ENCODE results near the gene ZNF431. TPM values are rescaled to one million over a fixed set of nuclear protein-coding genes. Genes with fewer than 3 reads are reported as not detected.
A peak's percentile ranks its signal among the peaks of the same experiment; 100 is the strongest.
"Not testable (repeated sequence)": the region's sequence is repeated elsewhere in the genome, so short reads cannot be mapped to it uniquely, and the experiment has no call there.

Gene ZNF431
- total RNA-seq, 4 donors from 2014 or later, result 6.5 to 12.5 (median 9.9) TPM

DNA sequence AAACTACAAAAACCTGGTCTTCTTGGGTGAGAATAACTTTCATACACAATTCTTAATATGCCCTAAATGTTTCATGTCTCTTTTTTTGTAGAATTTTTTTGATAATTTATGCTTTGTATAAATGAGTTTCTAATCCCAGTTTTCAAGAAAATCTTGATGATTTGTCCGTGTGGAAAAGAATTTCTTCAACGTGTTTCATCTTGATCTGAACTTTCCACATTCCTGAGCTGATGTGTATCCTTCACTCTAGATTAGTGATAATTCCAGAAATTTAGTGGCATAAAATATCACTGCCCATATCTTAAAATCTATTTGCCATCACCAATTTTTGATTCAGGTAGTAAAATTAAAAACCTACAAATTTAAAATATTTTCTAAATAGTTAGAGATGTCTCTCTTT lies 24.6 kb downstream of the ZNF431 start:
- no peak for ATAC-seq
- H3K36me3 ChIP-seq, result peaks cover 0 to 68% of the 10 kb centered on the region in 2 donors
- WGBS, 2 donors (ENCODE audit: low coverage in 1 of 2), result 76 to 85% methylated on average over 2 of the region's 2 CpGs
- H3K4me3 ChIP-seq, result no peak overlapping the region
- H3K27me3 ChIP-seq, result no peaks in the 10 kb centered on the region
- no peak for TF ChIP-seq POLR2AphosphoS5 (IDR thresholded peaks at IDR 0.05)
- TF ChIP-seq CTCF (IDR thresholded peaks at IDR 0.05), result no peak
- TF ChIP-seq EP300 (IDR thresholded peaks at IDR 0.05), result no peak
- no peak for TF ChIP-seq POLR2A (IDR thresholded peaks at IDR 0.05)
- no peak overlapping the region for H3K27ac ChIP-seq
- H3K9me3 ChIP-seq, result no peaks in the 10 kb centered on the region
- H3K4me1 ChIP-seq, result no peaks in the 10 kb centered on the region

DNA sequence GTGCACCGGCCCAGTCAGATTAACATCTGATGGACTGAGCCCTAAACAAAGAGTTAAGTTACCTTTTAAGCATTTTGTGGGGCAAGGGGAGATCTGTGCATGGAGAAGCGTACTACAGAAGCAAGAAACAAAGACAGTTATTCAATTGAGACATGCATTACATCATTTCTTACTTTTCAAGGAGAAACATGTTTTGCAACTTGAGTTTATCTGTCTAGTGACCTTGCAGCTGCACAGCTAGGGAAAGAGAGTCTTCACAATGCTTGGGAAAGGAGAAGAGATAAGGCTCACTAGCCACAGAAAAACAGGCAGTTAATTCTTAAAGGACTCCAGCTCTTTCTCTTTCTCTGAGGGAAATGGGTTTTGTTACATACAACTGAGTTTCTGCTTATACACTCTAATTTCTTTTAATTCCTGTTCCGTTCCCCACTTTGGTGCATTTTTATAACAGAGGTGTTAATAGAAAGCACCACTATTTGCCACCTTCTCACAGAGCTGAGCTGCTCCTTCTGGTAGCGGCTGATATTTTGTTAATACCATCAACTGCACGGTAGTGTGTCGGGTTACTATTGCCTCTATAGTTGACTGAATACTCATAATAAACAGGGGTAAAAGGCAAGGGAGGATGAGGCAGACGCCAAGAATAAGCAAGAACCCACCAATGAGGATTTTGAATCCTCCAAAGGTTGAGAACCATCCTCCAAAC lies 55.9 kb downstream of the ZNF431 start:
- H3K27ac ChIP-seq, result no peak overlapping the region
- no peak for ATAC-seq
- H3K36me3 ChIP-seq, result no peaks in the 10 kb centered on the region
- TF ChIP-seq POLR2AphosphoS5 (IDR thresholded peaks at IDR 0.05) (no peak), POLR2A (IDR thresholded peaks at IDR 0.05) (no peak), EP300 (IDR thresholded peaks at IDR 0.05) (no peak), CTCF (IDR thresholded peaks at IDR 0.05) (no peak)
- H3K27me3 ChIP-seq, result no peaks in the 10 kb centered on the region
- no peak overlapping the region for H3K4me3 ChIP-seq
- H3K4me1 ChIP-seq, result no peaks in the 10 kb centered on the region
- H3K9me3 ChIP-seq, result no peaks in the 10 kb centered on the region
- WGBS, 2 donors (ENCODE audit: low coverage in 1 of 2), result 60 to 64% methylated on average over 7 of the region's 7 CpGs

DNA sequence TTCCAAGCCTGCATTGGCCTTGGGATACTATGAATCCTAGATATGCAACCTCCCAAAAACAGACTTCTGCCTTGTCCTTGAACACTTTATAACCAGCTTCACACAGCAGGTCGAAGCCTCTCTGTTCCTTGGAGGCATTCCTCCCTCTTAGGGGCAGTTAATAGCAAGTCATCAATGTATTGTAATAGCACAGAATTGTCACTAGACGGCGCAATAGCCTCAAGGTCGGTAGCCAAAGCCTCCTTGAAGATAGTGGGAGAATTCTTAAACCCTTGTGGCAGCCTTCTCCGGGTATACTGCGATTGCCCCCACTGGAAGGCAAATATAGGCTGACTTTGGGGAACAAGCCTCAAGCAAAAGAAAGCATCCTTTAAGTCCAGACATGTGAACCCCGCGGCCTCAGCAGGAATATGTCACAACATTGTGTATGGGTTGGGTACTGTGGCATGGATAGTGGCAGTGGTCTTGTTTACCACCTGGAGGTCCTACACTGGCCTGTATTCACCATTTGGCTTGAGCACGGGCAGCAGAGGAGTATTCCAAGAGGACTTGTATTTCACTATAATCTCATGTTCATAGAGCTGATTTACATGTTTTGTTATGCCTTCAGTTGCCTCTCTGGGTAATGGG lies 61.1 kb downstream of the ZNF431 start:
- 14 to 29% methylated on average over 4 to 5 of the region's 9 CpGs for WGBS, 2 donors (ENCODE audit: low coverage in 1 of 2)
- Histone ChIP-seq H3K27me3 (no peaks in the 10 kb centered on the region), H3K27ac (no peak overlapping the region), H3K4me3 (no peak overlapping the region), H3K9me3 (no peaks in the 10 kb centered on the region), H3K4me1 (no peaks in the 10 kb centered on the region), H3K36me3 (no peaks in the 10 kb centered on the region)
- no peak for ATAC-seq
- peak; percentile 21 to 62 (median 36) for TF ChIP-seq CTCF (IDR thresholded peaks at IDR 0.05)
- TF ChIP-seq POLR2AphosphoS5 (IDR thresholded peaks at IDR 0.05), result no peak

DNA sequence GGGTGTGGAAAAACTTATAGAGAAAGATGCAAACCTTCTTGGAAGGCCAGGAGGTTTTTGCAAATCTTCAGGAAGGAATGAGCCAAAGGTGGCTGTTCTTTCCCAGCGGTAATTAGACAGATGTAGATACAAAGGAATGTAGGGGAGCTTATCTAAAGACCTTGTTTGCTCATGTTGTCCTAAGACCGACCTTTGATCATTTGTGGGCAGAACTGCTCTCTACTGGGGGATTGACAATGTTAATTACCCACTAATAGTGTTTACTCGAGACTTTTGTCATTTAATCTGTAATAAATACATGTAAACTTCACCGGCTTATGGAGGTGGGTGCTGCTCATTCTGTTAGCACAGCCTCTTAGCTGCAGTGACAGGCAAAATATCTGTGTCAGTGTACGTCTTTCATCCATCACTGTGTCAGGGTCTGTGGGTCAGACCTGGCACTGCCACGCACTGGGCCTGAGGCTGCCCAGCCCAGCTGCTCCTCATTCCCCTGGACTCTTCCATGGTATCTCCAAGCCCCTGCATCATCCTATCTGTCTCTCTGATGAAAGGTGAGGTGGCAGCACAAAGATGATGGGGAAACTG lies 68.3 kb downstream of the ZNF431 start:
- Histone ChIP-seq H3K9me3 (no peaks in the 10 kb centered on the region), H3K4me3 (no peak overlapping the region), H3K4me1 (no peaks in the 10 kb centered on the region), H3K27ac (no peak overlapping the region), H3K36me3 (no peaks in the 10 kb centered on the region), H3K27me3 (peaks cover 8% of the 10 kb centered on the region)
- TF ChIP-seq EP300 (IDR thresholded peaks at IDR 0.05) (no peak), CTCF (IDR thresholded peaks at IDR 0.05) (no peak), POLR2A (IDR thresholded peaks at IDR 0.05) (no peak), POLR2AphosphoS5 (IDR thresholded peaks at IDR 0.05) (no peak)
- no peak for ATAC-seq
- WGBS, 2 donors (ENCODE audit: low coverage in 1 of 2), result 47% methylated on average over 6 of the region's 6 CpGs; no CpG with 5 or more reads in 1 of the 2 donors

GRCh38 chr19:21221693-21222092 lies 79.9 kb downstream of the ZNF431 start:
- no peak for ATAC-seq
- TF ChIP-seq POLR2A (IDR thresholded peaks at IDR 0.05) (no peak), POLR2AphosphoS5 (IDR thresholded peaks at IDR 0.05) (no peak), CTCF (IDR thresholded peaks at IDR 0.05) (no peak), EP300 (IDR thresholded peaks at IDR 0.05) (no peak)
- Histone ChIP-seq H3K4me1 (no peaks in the 10 kb centered on the region), H3K27me3 (peaks cover 6% of the 10 kb centered on the region), H3K4me3 (no peak overlapping the region), H3K36me3 (no peaks in the 10 kb centered on the region), H3K27ac (no peak overlapping the region), H3K9me3 (no peaks in the 10 kb centered on the region)

- 78 to 90% methylated on average over 3 of the region's 3 CpGs for WGBS, 2 donors (ENCODE audit: low coverage in 1 of 2)
- H3K27me3 ChIP-seq, H3K4me1 ChIP-seq, H3K4me3 ChIP-seq, H3K27ac ChIP-seq, H3K36me3 ChIP-seq, ATAC-seq: not testable (repeated sequence)
- H3K9me3 ChIP-seq, result peaks cover 0 to 21% (median 0%) of the 10 kb centered on the region in 3 donors
These were observed 88.1 kb downstream of the ZNF431 start for GRCh38 chr19:21229938-21230337.

Measured in gastroesophageal sphincter (tissue), 4 donors.